Fibroblast of villous mesenchyme (primary cell): ENCODE measurements around the gene KSR2. TPM values are rescaled to one million over a fixed set of nuclear protein-coding genes. Genes with fewer than 3 reads are reported as not detected.

Experiments used
- DNase-seq: peaks from one replicate; pipeline ENCODE4 v3.0.0-alpha.2; 2010; ENCODE audit warnings: low read depth
- H3K4me3 ChIP-seq: 2 replicates; pipeline ENCODE4 v1.5.1; 2011; ENCODE audit warnings: low read depth, mild to moderate bottlenecking, low read length
- CTCF ChIP-seq: IDR thresholded peaks from 2 replicates; pipeline ENCODE4 v1.5.1; 2012; ENCODE audit warnings: low read depth, mild to moderate bottlenecking, low read length; ENCODE audit not compliant: insufficient read depth
- total RNA-seq: library from RNA; depleted of rRNA; stranded (reverse); fragments of >200 nt; gene quantifications from 2 replicates; pipeline ENCODE4 v1.2.3, GENCODE V29; 2012

The KSR2 gene
- total RNA-seq, 1 donor, result not detected

GRCh38 chr12:117885211-117885610 is 83.6 kb downstream of the KSR2 start:
- no peak for DNase-seq
- no peak for TF ChIP-seq CTCF
- no peak overlapping the region for H3K4me3 ChIP-seq

GRCh38 chr12:117884161-117884560 is 84.6 kb downstream of the KSR2 start:
- DNase-seq, result no peak
- no peak for TF ChIP-seq CTCF
- H3K4me3 ChIP-seq, result no peak overlapping the region

- DNase-seq, result no peak
- no peak overlapping the region for H3K4me3 ChIP-seq
- TF ChIP-seq CTCF, result no peak
Measured at GRCh38 chr12:117882603-117883184, 86.1 kb downstream of the KSR2 start.

- no peak for TF ChIP-seq CTCF
- no peak overlapping the region for H3K4me3 ChIP-seq
- DNase-seq, result no peak
Measured at GRCh38 chr12:117882181-117882580, 86.6 kb downstream of the KSR2 start.

GRCh38 chr12:117881517-117881916 is 87.3 kb downstream of the KSR2 start:
- no peak for DNase-seq
- no peak overlapping the region for H3K4me3 ChIP-seq
- TF ChIP-seq CTCF, result no peak

GRCh38 chr12:117878605-117879004 is 90.2 kb downstream of the KSR2 start:
- no peak overlapping the region for H3K4me3 ChIP-seq
- TF ChIP-seq CTCF, result no peak
- no peak for DNase-seq

GRCh38 chr12:117876436-117876816 is 92.4 kb downstream of the KSR2 start:
- TF ChIP-seq CTCF, result no peak
- DNase-seq, result no peak
- no peak overlapping the region for H3K4me3 ChIP-seq
